ENCODE measurements around the gene PAK1IP1.

DNA sequence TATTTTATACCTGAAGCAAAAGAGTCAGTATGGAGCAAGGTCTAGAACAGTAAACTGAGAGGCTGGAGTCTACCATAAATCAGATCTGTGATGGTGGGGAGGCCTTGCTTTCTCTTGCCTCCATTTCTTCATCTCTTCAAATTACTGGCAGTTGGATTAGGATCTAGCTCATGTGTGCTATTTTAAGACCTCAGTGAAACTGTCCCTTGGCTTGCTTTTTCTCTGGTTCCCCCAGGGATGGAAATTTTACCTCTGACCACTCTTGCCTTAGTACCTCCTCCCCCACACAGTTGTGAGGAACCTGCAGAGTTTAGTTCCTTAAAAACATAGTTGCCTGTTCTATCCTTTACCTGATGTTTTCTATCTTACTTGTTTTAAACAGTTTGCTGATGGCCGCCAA lies 61.3 kb downstream of the PAK1IP1 start:
- TF ChIP-seq CTCF (IDR thresholded peaks at IDR 0.05; ENCODE audit: low read length) (no peak), EZH2 (IDR thresholded peaks at IDR 0.05; ENCODE audit: borderline replicate concordance, low read length) (no peak)

Measured in OCI-LY1 (cell line).